NCI-H128 (cell line): ENCODE measurements around the gene ERN1.
A peak's percentile ranks its signal among the peaks of the same experiment; 100 is the strongest.
"Not testable (repeated sequence)": the region's sequence is repeated elsewhere in the genome, so short reads cannot be mapped to it uniquely, and the experiment has no call there.

ENCODE experiments used
- DNase-seq: peaks from one replicate; lab custom pipeline; 2025; ENCODE audit not compliant: unreplicated experiment; lab: John Stamatoyannopoulos, UW

Gene ERN1

DNA sequence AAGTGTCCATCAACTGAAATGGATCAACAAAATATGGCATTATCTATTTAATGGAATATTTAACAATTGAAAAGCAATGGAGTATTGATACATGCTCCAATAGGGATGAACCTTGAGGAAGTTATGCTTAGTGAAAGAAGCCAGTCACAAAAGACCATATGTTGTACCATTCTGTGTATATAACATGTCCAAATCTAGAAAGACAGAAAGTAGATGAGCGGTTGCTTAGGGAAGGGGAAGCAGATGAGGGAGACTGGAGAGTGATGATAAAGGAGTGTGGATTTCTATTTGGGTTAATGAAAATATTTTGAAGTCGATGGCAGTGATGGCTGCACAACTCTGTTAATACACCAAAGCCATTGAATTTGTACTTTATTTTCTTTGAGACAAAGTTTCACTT lies 8.5 kb upstream of the ERN1 start:
- no peak for DNase-seq

DNA sequence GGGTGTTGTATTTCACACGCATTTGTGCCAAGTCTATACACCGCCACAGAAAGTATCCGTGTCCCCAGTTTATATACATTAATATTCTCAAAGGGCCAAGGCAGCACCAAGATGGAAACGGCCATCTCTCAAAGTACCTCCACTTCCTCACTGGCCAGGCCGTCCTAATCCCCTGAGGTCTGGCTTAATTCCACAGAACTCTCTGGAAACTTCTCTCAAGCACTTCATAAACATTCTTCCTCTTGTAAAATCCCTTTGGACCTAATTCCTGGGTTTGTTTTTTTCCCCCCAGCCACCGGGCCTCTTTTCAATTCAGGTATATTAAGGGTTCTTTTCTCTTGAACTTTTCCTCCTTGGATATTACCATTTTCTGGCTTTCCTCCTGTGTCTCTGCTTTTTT lies 5.1 kb upstream of the ERN1 start:
- no peak for DNase-seq

DNA sequence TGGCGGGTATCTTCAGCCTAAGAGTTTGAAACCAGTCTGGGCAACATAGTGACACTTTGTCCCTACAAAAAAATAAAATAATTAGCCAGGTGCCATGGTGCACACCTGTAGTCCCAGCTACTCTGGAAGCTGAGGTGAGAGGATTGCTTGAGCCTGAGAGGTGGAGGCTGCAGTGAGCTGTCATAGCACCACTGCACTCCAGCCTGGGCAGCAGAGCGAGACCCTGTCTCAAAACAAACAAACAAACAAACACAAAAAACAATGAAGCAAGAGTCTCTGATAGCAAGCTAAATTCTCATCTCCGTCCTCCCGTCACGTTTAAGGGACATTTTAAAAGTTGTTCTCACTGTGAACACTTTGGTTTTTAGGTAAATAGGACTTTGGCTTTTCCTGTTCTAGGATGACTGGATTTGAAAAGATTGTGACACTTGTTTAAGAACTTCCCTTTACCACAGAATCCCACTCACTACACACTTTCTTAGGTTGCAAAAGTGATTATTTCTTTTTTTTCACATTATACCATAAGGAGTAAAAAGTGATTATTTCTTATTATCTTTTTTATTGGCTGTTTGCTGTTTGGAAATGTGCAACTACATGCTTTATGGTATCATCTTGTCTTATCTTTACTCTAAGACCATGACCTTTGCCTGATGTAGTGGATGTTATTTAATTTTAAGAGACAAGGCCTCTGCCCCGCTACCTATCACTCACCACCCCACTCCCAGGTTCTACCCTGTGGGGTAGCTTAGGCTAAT lies 4.4 kb upstream of the ERN1 start:
- no peak for DNase-seq

DNA sequence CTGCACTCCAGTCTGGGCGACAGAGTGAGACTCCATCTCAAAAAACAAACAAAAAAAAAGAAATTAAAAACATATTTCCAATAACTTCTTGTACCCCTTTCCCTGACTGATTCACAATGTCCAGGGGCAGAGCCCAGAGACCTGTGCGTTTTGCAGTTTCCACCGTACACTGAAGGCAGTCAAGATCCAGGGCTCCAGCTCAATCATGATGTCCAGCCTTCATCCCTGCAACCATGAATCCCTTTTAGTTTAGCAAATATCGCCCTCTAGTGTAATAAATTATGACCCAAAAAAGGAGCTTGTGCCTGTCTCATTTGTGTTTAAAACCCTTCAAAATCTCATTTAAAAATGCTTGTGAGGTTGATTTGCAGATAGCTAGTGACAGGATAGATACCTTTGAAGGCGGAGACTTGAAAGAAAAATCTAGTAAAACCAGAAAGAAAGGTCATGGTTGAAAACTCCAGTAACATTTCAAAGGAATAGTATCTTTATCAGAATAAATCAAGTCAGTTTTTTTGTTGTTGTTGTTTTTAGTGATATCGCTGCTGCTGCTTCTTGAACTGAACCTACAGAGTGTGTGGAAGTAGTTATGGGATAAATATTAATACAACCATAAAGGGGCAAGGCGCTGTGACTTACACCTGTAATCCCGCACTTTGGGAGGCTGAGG lies 3.7 kb upstream of the ERN1 start:
- DNase-seq: peak; percentile 14

GRCh38 chr17:64131606-64132270 lies 1.8 kb upstream of the ERN1 start:
- no peak for DNase-seq

GRCh38 chr17:64130559-64131001 lies 636 bp upstream of the ERN1 start:
- DNase-seq: no peak

- no peak for DNase-seq
Measured at GRCh38 chr17:64129515-64129764, 504 bp downstream of the ERN1 start.

DNA sequence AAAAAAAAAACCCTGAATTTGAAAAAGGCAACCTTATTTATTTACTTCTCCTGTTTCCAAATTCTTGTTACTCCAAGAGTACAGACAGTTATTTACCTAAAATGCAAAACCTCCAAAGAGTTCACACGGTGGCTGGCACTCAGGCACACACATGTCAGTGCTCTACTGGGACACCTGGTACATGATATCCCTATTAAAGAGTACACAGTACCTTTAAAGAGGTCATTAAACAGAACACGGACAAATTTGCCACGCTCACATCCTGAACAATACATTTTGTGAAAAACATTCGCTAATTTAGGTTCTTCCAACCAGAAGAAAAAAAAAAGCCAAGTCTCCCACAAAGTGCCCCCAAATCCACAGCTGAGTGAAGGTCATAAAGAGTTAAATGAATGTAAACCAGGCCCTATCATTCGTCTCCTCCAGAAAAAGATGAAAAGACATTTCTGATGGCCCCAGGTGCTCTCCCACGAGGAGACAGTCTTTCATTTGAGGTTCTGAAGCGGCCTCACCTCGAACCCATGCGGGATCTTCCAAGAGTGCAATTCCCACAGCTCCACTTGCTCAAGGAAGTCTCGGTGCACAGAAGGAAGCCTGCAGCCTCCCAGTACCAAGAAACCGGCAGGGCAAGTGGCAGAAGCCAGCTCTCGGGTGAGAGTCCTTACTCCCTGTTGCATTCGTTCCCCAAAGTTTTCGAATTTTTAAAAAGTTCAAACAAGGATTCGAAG lies 993 bp downstream of the ERN1 start:
- DNase-seq: no peak

- no peak for DNase-seq
Measured at GRCh38 chr17:64126918-64127317, 3.0 kb downstream of the ERN1 start.

DNA sequence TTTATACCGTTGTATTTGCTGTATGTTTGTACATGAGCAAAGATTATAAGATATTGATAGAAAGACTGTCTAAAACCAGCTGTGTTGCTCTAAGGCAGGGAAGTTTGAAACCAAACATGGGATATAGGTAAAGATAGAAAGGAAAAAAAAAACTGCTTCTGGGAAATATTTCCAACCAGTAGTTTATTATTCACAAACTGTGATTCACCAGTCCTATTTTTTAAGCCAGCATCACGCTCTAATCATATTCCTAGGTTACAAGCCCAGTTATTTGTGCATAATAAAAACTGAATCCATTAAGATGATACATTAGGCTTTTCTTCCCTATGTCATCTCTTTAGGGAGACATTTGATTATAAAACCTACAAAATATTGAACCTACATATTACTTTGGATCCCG lies 4.0 kb downstream of the ERN1 start:
- no peak for DNase-seq

GRCh38 chr17:64124609-64125008 lies 5.3 kb downstream of the ERN1 start:
- no peak for DNase-seq

DNA sequence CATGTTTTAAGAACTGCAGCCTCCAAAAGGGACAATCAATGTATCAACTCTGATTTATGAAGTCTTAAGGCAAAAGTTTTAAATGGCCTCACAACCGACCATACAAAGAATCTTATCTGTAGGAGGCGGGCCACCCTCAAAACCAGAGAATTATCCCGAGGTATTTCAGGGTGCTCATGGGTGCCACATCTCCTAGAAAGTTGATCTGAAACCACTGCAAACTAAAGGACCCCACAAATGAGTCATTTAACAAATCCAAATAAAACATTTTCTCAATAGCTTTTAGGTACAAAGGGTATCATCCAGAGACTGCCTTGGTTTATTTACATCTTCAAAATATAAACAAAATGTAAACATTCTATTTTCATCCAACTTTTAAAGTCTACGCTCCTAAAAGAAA lies 6.8 kb downstream of the ERN1 start:
- no peak for DNase-seq

- not testable (repeated sequence) for DNase-seq
Measured at GRCh38 chr17:64120972-64121786, 8.8 kb downstream of the ERN1 start.

- no peak for DNase-seq
Measured at GRCh38 chr17:64120159-64120810, 9.7 kb downstream of the ERN1 start.

DNA sequence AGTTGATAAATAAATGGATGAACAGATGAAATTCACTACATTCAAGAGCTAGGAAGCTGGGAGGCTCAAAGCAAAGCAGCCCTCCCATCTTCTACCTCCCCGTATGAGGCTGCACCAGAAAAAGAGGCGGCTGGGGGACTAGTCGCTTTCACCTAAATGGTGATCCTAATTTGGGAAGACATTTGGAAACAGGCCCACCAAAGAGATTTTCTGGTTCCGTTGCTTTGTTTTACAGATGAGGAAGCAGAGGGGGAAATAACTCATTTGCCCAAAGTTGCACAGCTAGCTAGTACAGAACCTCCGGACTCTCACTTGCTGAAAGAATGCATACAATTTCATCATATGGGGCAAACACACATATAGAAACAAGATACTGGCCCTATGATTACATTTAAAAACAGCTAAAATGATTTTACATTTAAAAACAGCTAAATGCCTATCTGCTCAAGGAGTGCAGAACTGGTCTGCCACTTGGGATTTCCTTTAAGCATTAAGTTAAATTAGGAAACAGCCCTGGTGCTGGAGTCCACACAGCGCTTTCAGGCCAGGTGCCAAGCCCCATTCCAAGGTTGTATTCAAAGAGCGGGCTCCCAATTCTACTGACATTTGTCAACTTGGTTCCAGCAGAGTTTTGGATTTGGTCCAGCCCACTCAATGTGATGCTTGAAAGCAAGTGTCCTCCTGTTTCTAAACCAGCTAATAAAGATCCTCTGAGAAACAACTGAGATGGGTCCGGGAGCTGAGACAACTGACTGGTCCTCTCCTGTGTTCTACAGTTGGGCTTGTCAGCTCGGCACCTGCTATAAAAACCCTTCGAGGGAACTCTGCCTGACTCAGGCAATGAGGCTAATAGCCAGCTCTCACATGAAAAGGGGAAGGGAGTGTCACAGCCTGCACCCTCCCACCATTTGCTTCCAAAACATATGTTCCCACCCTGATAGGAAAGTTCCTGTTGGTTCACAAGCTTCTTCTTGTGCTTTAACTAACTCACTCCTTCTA lies 11.7 kb downstream of the ERN1 start:
- DNase-seq: no peak

DNA sequence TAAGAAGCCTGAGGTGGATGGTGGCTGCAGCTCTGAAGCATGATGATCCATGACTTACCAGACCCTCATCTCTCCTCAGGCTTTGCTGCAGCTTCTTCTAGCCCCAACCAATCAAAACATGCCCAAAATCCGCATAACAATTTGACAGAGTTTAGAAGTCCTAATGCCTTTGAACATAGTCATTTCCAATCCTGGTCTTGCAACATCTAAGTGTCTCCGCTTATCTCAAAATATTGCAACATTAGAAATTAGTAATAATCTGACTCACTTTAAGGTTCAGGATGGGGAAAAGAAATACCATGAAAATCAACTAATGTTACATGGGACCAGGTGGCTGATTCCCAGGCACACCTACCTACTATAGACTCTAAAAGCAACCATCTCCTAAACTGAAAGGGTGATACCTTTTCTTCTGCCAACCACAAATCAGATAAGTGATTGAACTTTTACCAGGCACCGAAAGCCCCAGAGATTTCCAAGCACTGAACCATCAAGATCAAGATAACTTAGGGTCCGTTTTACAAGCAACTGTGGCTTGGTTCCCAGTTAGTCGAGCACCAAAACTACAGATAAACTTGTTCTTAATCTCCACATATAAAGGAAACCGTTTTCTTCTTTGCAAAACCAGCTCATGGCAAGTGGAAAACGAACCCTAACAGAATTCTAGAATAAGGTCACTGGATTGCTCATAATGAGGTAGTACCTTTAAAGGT lies 14.0 kb downstream of the ERN1 start:
- DNase-seq: no peak

DNA sequence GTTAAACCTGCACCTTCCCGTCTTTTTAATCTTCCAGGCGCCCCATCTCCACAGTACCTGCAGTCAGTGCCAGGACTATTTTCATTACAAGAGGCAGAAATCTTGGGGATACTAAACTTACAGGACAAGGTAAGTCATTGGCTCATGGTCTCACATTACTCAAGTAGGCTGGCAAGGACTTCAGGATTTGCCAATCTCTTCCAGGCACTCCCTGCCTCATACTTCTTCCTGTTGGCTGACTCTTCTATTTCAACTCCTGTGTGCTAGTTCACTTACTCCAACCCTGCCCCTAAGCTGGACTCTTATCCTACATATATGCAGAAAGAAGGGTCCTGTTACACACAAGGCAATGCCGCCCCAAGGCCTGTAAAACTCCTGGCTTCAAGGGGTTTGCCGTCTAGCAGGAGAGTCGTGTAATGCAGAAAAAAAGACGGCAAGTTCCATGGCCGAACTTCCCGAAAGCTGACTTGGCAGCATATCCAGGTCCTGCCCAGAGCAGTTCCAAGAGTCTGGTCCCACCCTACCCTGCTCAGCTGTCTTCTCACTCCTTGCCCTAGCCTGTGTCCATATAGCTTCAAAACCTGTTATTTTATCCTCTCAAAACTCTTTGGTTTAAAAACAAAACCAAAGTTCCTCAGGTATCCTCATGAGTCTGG lies 14.8 kb downstream of the ERN1 start:
- DNase-seq: no peak

GRCh38 chr17:64113006-64113405 lies 16.9 kb downstream of the ERN1 start:
- DNase-seq: no peak
